NB4 (cell line): ENCODE data around the gene LGI4.

Source experiments
- DNase-seq: peaks from one replicate; pipeline ENCODE4 v3.0.0; 2010; ENCODE audit warnings: low read depth
- H3K4me3 ChIP-seq: one replicate; pipeline ENCODE4 v1.5.1; 2011; ENCODE audit warnings: mild to moderate bottlenecking, low read depth, low read length, moderate library complexity
- MYC ChIP-seq: IDR thresholded peaks from 2 replicates; pipeline ENCODE4 v1.6.1; 2011; ENCODE audit warnings: low read depth, low read length
- POLR2A ChIP-seq: IDR thresholded peaks from 2 replicates; pipeline ENCODE4 v1.6.1; 2011; ENCODE audit warnings: mild to moderate bottlenecking; ENCODE audit not compliant: insufficient read length; ENCODE audit errors: extremely low read depth
- TF ChIP-seq, protein P1 (sequence below): IDR thresholded peaks from one replicate; pipeline ENCODE4 v1.5.1; 2012; ENCODE audit warnings: low read depth, low read length
- TF ChIP-seq, protein P2 (sequence below): IDR thresholded peaks from 2 replicates; pipeline ENCODE4 v1.6.1; 2011; ENCODE audit warnings: low read depth, low read length

LGI4 gene

DNA sequence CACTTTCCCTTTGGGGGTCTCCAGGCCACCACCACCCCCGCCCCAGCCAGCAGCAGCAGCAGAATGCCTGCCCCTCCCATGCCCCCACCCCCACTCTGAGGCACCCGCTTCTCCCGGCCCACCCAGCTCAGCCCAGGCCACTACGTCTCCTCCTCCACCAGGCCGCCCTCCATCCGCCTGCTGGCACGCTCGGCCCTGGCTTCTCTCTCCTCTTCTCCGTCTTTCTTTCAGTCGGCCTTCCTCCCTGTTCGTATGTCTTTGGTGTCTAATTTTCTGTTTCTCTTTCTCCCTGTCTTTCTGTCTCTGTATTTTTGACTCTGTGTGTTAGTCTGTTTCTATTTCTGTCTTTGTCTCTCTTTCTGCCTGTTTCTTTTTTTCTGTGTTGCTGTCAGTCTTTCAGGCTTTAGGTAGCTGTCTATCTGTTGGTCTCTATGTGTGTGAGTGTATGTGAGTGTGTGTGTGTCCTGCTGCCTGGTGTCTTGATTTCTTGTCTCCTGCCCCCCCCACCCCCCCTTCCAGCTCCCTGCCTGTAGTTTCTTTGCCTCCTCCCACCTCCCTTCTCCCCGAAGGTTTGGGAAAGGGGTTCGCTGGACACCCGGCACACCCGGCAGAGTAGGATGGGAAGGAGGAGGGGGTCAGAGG is at the start of gene LGI4:
Gene LGI4, minus strand, starts transcription at position 459 of the 642 bp plus-strand sequence. Its CDS starts 379 bp downstream, at position 80.
- no peak within 1 kb of the TSS for H3K4me3 ChIP-seq
- TF ChIP-seq POLR2A = no peak
- TF ChIP-seq MYC = no peak
- TF ChIP-seq, protein P1, sequence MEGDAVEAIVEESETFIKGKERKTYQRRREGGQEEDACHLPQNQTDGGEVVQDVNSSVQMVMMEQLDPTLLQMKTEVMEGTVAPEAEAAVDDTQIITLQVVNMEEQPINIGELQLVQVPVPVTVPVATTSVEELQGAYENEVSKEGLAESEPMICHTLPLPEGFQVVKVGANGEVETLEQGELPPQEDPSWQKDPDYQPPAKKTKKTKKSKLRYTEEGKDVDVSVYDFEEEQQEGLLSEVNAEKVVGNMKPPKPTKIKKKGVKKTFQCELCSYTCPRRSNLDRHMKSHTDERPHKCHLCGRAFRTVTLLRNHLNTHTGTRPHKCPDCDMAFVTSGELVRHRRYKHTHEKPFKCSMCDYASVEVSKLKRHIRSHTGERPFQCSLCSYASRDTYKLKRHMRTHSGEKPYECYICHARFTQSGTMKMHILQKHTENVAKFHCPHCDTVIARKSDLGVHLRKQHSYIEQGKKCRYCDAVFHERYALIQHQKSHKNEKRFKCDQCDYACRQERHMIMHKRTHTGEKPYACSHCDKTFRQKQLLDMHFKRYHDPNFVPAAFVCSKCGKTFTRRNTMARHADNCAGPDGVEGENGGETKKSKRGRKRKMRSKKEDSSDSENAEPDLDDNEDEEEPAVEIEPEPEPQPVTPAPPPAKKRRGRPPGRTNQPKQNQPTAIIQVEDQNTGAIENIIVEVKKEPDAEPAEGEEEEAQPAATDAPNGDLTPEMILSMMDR = no peak
- TF ChIP-seq, protein P2, sequence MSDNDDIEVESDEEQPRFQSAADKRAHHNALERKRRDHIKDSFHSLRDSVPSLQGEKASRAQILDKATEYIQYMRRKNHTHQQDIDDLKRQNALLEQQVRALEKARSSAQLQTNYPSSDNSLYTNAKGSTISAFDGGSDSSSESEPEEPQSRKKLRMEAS = no peak
- no peak for DNase-seq

DNA sequence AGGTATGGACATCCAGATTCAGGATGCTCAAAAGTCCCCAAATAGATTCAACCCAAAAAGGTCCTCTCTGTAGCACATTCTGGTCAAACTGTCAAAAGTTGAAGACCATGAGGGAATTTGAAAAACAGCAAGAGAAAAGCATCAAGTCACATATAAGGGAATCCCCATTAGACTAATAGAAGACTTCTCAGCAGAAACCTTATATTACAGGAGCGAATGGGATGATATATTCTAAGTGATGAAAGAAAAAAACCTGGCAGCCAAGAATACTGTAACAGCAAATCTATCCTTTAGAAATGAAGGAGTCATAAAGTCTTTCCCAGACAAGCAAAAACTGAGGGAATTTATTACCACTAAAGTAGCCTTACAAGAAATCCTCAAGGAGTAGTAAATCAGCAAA is 49.4 kb upstream of the LGI4 start:
- no peak for DNase-seq
- TF ChIP-seq, protein P2 = no peak
- TF ChIP-seq MYC = no peak
- TF ChIP-seq, protein P1 = no peak
- TF ChIP-seq POLR2A = no peak
- no peak overlapping the region for H3K4me3 ChIP-seq

DNA sequence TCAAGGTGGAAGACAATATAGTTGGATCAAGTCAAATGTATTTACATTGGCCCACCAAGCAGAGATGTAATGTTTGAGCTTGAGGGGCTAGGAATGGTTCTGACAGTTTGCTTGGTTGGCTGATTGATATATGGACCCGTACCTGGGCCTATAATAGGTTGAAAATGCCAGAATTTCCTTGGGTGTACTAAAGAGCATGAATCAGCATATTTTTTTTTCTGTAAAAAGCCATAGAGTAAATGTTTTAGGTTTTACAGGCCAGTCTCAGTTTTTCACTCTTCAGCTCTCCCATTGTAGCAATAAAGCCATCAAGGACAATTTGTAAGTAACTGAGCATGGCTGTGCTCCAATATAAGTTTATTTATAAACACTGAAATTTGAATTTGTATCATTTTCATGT is 46.5 kb upstream of the LGI4 start:
- no peak for TF ChIP-seq POLR2A
- TF ChIP-seq, protein P1 = no peak
- TF ChIP-seq, protein P2 = no peak
- TF ChIP-seq MYC = no peak
- H3K4me3 ChIP-seq = no peak overlapping the region
- DNase-seq = no peak

DNA sequence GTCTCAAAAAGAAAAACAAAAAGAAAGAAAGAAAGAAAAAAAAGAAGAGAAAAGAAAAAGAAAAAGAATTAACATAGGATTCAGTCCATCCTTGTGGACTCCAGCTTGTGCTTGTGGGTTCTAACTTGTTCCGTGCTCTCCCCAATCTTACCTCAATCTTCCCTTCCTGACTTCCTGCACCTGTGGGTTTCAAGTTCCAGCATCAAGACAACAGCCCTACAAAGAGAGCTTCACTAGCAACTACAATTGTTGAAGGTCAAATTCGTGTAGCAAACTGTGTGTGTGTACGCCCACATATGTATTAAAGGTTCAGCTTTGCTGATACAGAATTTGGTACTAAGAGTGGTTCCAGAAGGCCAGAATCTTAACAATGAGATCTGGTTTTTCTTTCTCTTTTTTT is 45.0 kb upstream of the LGI4 start:
- DNase-seq = no peak
- TF ChIP-seq, protein P2 = no peak
- TF ChIP-seq POLR2A (no peak), MYC (no peak)
- TF ChIP-seq, protein P1 = no peak
- no peak overlapping the region for H3K4me3 ChIP-seq

DNA sequence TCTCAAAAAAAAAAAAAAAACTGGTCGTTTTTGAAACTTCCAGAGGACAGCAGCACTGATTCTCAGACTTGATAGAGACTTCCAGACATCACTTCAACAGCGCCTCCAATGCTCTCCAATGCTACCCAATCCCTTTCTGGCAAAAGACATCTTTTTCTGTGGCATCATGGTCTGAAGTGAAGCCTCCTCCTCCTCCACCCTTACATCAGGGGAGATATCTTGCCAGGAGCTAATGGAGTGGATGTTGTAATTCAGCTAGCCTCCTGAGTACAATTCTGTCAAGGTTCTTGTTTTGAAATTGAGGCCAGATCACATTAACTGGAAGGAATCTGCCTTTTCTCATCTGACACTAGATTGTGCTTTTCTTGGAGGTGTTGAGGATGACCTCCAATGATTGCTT is 43.8 kb upstream of the LGI4 start:
- DNase-seq = no peak
- TF ChIP-seq POLR2A (no peak), MYC (no peak)
- TF ChIP-seq, protein P2 = no peak
- TF ChIP-seq, protein P1 = no peak
- H3K4me3 ChIP-seq = no peak overlapping the region
